HepG2 (cell line): ENCODE data around the gene KMT2E. TPM values are rescaled to one million over a fixed set of nuclear protein-coding genes. Genes with fewer than 3 reads are reported as not detected.
A peak's percentile ranks its signal among the peaks of the same experiment; 100 is the strongest.

Source experiments
- BCL6 ChIP-seq: IDR thresholded peaks from 2 replicates; pipeline ENCODE4 v1.6.1; 2016; ENCODE audit warnings: missing genetic modification reagents, missing compliant biosample characterization
- ERF ChIP-seq: IDR thresholded peaks from 2 replicates; pipeline ENCODE4 v1.6.1; 2018; ENCODE audit warnings: missing biosample characterization, missing genetic modification reagents
- MAZ ChIP-seq, 2 experiments: sonication (generic) in 1 of 2; formaldehyde crosslinking in 1 of 2; IDR thresholded peaks; 2 replicates each; pipeline versions ENCODE4 v1.5.0 to v1.6.1; 2012 to 2020; ENCODE audit warnings: low read depth in 2 of 2, mild to moderate bottlenecking in 2 of 2, borderline replicate concordance in 1 of 2, improper control_type of control experiment in 1 of 2, low read length in 1 of 2, missing genetic modification reagents in 1 of 2, moderate library complexity in 1 of 2
- PRMT3 ChIP-seq: sonication (generic); formaldehyde crosslinking; IDR thresholded peaks from 2 replicates; pipeline ENCODE4 v1.8.1; 2022; ENCODE audit warnings: low read depth, mild to moderate bottlenecking, moderate library complexity, missing genetic modification reagents, borderline replicate concordance
- SMARCE1 ChIP-seq: fragments of 450-650 bp; IDR thresholded peaks from 2 replicates; pipeline ENCODE4 v1.6.1; 2017; ENCODE audit warnings: borderline replicate concordance
- SMYD3 ChIP-seq: sonication (generic); formaldehyde crosslinking; IDR thresholded peaks from 2 replicates; pipeline ENCODE4 v1.8.1; 2023; ENCODE audit warnings: mild to moderate bottlenecking, missing genetic modification reagents
- ZFP36L2 ChIP-seq: sonication (generic); formaldehyde crosslinking; IDR thresholded peaks from 2 replicates; pipeline ENCODE4 v1.4.0; 2020; ENCODE audit warnings: missing genetic modification reagents
- ZNF224 ChIP-seq: sonication (generic); formaldehyde crosslinking; IDR thresholded peaks from 2 replicates; pipeline ENCODE4 v1.5.0; 2020; ENCODE audit warnings: mild to moderate bottlenecking, missing genetic modification reagents
- ZNF256 ChIP-seq: sonication (generic); formaldehyde crosslinking; conservative IDR thresholded peaks from 2 replicates; pipeline ENCODE4 v1.4.0; 2020; ENCODE audit warnings: missing genetic modification reagents
- ZNF362 ChIP-seq: sonication (generic); formaldehyde crosslinking; IDR thresholded peaks from 2 replicates; pipeline ENCODE4 v1.4.0; 2020; ENCODE audit warnings: missing genetic modification reagents, mild to moderate bottlenecking, borderline replicate concordance
- ZNF432 ChIP-seq: sonication (generic); formaldehyde crosslinking; IDR thresholded peaks from 2 replicates; pipeline ENCODE4 v1.5.0; 2020; ENCODE audit warnings: missing genetic modification reagents, mild to moderate bottlenecking, borderline replicate concordance
- ZNF652 ChIP-seq: IDR thresholded peaks from 2 replicates; pipeline ENCODE4 v1.6.1; 2016; ENCODE audit warnings: low read depth, borderline replicate concordance
- ZNF691 ChIP-seq: sonication (generic); formaldehyde crosslinking; IDR thresholded peaks from 2 replicates; pipeline ENCODE4 v1.4.0; 2020; ENCODE audit warnings: missing genetic modification reagents, low read depth, mild to moderate bottlenecking, borderline replicate concordance
- ZNF768 ChIP-seq: sonication (generic); formaldehyde crosslinking; IDR thresholded peaks from 2 replicates; pipeline ENCODE4 v1.4.0; 2020; ENCODE audit warnings: missing genetic modification reagents
- polyA plus RNA-seq, 8 experiments: library from polyadenylated mRNA; depleted of rRNA in 3 of 8; stranded (reverse) in 7 of 8; unstranded in 1 of 8; fragments of >200 nt; fragmentation: Illumina TruSeq in 4 of 8; extraction: Trizol in 4 of 8; gene quantifications; 2 replicates each; pipeline versions ENCODE4 v1.2.1 to v1.2.3, GENCODE V29; 2011 to 2016; ENCODE audit warnings: low read depth in 4 of 8, missing spikeins in 1 of 8, mixed read lengths in 1 of 8; ENCODE audit not compliant: insufficient read depth in 1 of 8
- total RNA-seq, 5 experiments: library from RNA; depleted of rRNA; stranded (reverse); fragments of >200 nt; fragmentation: Illumina TruSeq; extraction: Trizol; gene quantifications; 2 replicates each; pipeline ENCODE4 v1.2.3, GENCODE V29; 2016; ENCODE audit warnings: low read depth in 1 of 5
- TF ChIP-seq, protein P1 (sequence below): sonication (generic); formaldehyde crosslinking; IDR thresholded peaks from 2 replicates; pipeline ENCODE4 v1.9.0; 2021; ENCODE audit warnings: missing genetic modification reagents, mild to moderate bottlenecking, borderline replicate concordance

KMT2E gene
- total and polyA plus RNA-seq, 2 of the 13 experiments (the other 11 are each of a cell fraction or from before 2014, with no cell fraction given) = 6.3 to 24.4 TPM

DNA sequence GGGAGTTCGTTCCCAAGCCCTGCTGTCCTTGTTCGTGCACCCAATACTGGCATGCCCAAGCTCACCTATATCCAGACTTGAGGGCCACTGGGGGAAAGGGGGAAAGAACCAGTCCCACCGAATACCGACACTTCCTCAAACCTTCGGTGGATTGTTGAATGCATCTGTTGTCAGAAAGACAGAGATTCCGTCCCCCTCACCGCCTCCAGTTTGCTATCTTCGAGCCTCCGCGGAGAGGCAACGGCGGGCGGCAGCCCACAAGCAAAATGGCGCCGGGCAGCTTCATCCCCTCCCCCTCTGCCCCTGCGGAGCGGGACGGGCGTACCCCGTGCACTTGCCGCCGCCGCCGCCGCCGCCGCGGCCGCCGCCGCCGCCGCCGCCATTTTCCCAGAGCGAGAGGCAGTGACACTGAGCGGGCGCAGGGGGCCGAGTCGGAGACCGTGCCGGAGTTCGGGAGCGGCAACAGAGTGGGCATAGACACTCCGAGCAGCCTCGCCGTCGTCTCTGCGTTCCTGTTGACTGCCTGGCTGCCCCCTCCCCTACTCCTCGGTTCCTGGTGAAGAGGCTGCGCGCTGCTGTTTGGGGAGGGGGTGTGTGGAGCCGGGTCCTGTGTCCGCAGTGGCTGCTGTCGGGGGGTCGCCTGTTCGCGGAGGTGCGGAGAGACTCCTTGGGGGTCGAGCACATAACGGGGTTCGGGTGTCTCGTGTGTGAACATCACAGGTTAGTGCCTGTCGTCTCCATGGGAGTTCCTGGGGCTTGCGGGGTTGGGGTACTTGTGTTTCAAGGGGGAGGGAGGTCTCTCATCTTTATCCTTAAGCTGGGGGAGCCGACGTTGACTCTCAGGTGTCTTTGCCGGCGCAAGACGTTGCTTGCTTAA, at the start of gene KMT2E (continued):
- TF ChIP-seq ZNF652 (no peak), PRMT3 (CRISPR knock-in tag) (peak; percentile 31; the same call in 1 of the 2 replicates), MAZ (IDR thresholded peaks at IDR 0.05; ENCODE audit: borderline replicate concordance, low read depth, low read length) (peak; percentile 78), MAZ (CRISPR knock-in tag; IDR thresholded peaks at IDR 0.05; ENCODE audit: low read depth) (peak; percentile 58), ZNF768 (CRISPR knock-in tag) (peak; percentile 72; the same call in 1 of the 2 replicates), ZNF691 (peak; percentile 14; the same call in 1 of the 2 replicates), ERF (CRISPR knock-in tag) (peak; percentile 13; the same call in 1 of the 2 replicates), ZNF362 (no peak), ZNF432 (no peak), SMYD3 (CRISPR knock-in tag) (peak; percentile 93; the same call in 1 of the 2 replicates), ZNF256 (CRISPR knock-in tag) (no peak), ZNF224 (CRISPR knock-in tag) (no peak), BCL6 (CRISPR knock-in tag) (no peak; the same call in 1 of the 2 replicates), SMARCE1 (no peak), ZFP36L2 (CRISPR knock-in tag) (no peak)
- TF ChIP-seq, protein P1, sequence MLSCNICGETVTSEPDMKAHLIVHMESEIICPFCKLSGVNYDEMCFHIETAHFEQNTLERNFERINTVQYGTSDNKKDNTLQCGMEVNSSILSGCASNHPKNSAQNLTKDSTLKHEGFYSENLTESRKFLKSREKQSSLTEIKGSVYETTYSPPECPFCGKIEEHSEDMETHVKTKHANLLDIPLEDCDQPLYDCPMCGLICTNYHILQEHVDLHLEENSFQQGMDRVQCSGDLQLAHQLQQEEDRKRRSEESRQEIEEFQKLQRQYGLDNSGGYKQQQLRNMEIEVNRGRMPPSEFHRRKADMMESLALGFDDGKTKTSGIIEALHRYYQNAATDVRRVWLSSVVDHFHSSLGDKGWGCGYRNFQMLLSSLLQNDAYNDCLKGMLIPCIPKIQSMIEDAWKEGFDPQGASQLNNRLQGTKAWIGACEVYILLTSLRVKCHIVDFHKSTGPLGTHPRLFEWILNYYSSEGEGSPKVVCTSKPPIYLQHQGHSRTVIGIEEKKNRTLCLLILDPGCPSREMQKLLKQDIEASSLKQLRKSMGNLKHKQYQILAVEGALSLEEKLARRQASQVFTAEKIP (CRISPR knock-in tag) = no peak
